ENCODE measurements around the gene IQSEC3. TPM values are rescaled to one million over a fixed set of nuclear protein-coding genes. Genes with fewer than 3 reads are reported as not detected.

The IQSEC3 gene
- total and polyA plus RNA-seq, 2 of the 13 experiments (the other 11 are each of a cell fraction or from before 2014, with no cell fraction given) = not detected

- TF ChIP-seq KDM6A (CRISPR knock-in tag; IDR thresholded peaks at IDR 0.05; ENCODE audit: low read depth) (peak; percentile 75), ZNF282 (IDR thresholded peaks at IDR 0.05; ENCODE audit: partially characterized antibody) (no peak), POGK (CRISPR knock-in tag; conservative IDR thresholded peaks at IDR 0.05) (no peak), ZNF589 (CRISPR knock-in tag; conservative IDR thresholded peaks at IDR 0.05) (peak; percentile 65; the same call in 1 of the 2 replicates), E2F1 (CRISPR knock-in tag; IDR thresholded peaks at IDR 0.05) (no peak), ZNF160 (CRISPR knock-in tag; IDR thresholded peaks at IDR 0.05) (no peak), HINFP (CRISPR knock-in tag; IDR thresholded peaks at IDR 0.05; ENCODE audit: low read depth) (peak; percentile 78), NCOA2 (CRISPR knock-in tag; IDR thresholded peaks at IDR 0.05) (peak; percentile 32; the same call in 1 of the 2 replicates), ZNF570 (CRISPR knock-in tag; IDR thresholded peaks at IDR 0.05; ENCODE audit: borderline replicate concordance) (no peak), ZNF501 (CRISPR knock-in tag; IDR thresholded peaks at IDR 0.05) (0 out of 2 replicates have a peak, but pooled peaks have one; percentile 26), ZFY (CRISPR knock-in tag; IDR thresholded peaks at IDR 0.05) (no peak), HIVEP1 (CRISPR knock-in tag; IDR thresholded peaks at IDR 0.05) (no peak), SNAPC2 (CRISPR knock-in tag; IDR thresholded peaks at IDR 0.05) (no peak), ZSCAN20 (CRISPR knock-in tag; IDR thresholded peaks at IDR 0.05; ENCODE audit: borderline replicate concordance) (peak; percentile 71; the same call in 1 of the 2 replicates), CHD2 (IDR thresholded peaks at IDR 0.05; ENCODE audit: low read depth, low read length) (no peak), SALL1 (CRISPR knock-in tag; IDR thresholded peaks at IDR 0.05) (peak; percentile 74), ZSCAN30 (CRISPR knock-in tag; IDR thresholded peaks at IDR 0.05) (no peak), FOXA1 (IDR thresholded peaks at IDR 0.05) (no peak), FOXA1 (CRISPR knock-in tag; IDR thresholded peaks at IDR 0.05) (peak; percentile 76), ZNF441 (CRISPR knock-in tag; IDR thresholded peaks at IDR 0.05; ENCODE audit: borderline replicate concordance) (peak; percentile 52; the same call in 1 of the 2 replicates), CCAR2 (optimal IDR thresholded peaks at IDR 0.05; ENCODE audit: low read depth, low read length) (no peak), ZNF619 (CRISPR knock-in tag; IDR thresholded peaks at IDR 0.05) (no peak), ZSCAN9 (CRISPR knock-in tag; IDR thresholded peaks at IDR 0.05; ENCODE audit: borderline replicate concordance) (peak; percentile 64; the same call in 1 of the 2 replicates), ZHX1 (CRISPR knock-in tag; IDR thresholded peaks at IDR 0.05; ENCODE audit: low read depth) (no peak)
Measured at GRCh38 chr12:20757-21156, 45.8 kb upstream of the IQSEC3 start (continued).
